SU-DHL-6 (cell line): ENCODE results near the gene TMEM260.

Experiments used
- H2AFZ ChIP-seq: fragments of 200-600 bp; sonication (generic); 2 replicates; pipeline ENCODE4 v1.6.1; 2014; ENCODE audit warnings: low read depth, mild to moderate bottlenecking, moderate library complexity, mixed read lengths, antibody characterized with exemption, low read length; ENCODE audit not compliant: severe bottlenecking
- H3F3A ChIP-seq: fragments of 200-600 bp; shearing (Covaris generic); 2 replicates; pipeline ENCODE4 v1.6.0; 2016; ENCODE audit warnings: antibody characterized with exemption, mild to moderate bottlenecking; ENCODE audit not compliant: insufficient read depth
- H3K27ac ChIP-seq: fragments of 200-600 bp; sonication (generic); 2 replicates; pipeline ENCODE4 v1.5.1; 2016; ENCODE audit warnings: low read depth, mild to moderate bottlenecking, low read length, moderate library complexity, mixed read lengths
- H3K27me3 ChIP-seq: fragments of 200-600 bp; sonication (generic), shearing (Covaris generic); 2 replicates; pipeline ENCODE4 v1.6.0; 2014; ENCODE audit warnings: mild to moderate bottlenecking, low read length
- H3K36me3 ChIP-seq: fragments of 200-600 bp; sonication (generic); 2 replicates; pipeline ENCODE4 v1.6.1; 2014; ENCODE audit warnings: mild to moderate bottlenecking, low read length, mixed read lengths
- H3K4me2 ChIP-seq: fragments of 300-600, 200-600 bp; shearing (Covaris generic), sonication (generic); 2 replicates; pipeline ENCODE4 v1.6.0; 2014; ENCODE audit warnings: low read length, low read depth, mild to moderate bottlenecking; ENCODE audit not compliant: poor library complexity, severe bottlenecking
- H3K4me3 ChIP-seq: fragments of 200-600 bp; sonication (generic); 2 replicates; pipeline ENCODE4 v1.5.1; 2014; ENCODE audit warnings: antibody characterized with exemption, low read length, mild to moderate bottlenecking, mixed read lengths; ENCODE audit not compliant: insufficient read depth, poor library complexity, severe bottlenecking
- H3K79me2 ChIP-seq: fragments of 200-600 bp; sonication (generic); 2 replicates; pipeline ENCODE4 v1.6.1; 2014; ENCODE audit warnings: mild to moderate bottlenecking, low read length, moderate library complexity; ENCODE audit not compliant: insufficient read depth
- H3K9ac ChIP-seq: fragments of 200-600 bp; sonication (generic); 2 replicates; pipeline ENCODE4 v1.7.0; 2014; ENCODE audit warnings: mild to moderate bottlenecking, low read length
- H3K9me2 ChIP-seq: fragments of 200-600 bp; sonication (generic); replicated peaks from 2 replicates; pipeline ENCODE4 v1.6.1; 2014; ENCODE audit warnings: low read length; ENCODE audit not compliant: insufficient read depth
- H3K9me3 ChIP-seq: fragments of 200-600 bp; sonication (generic); 2 replicates; pipeline ENCODE4 v1.6.1; 2014; ENCODE audit warnings: low read length, mixed read lengths; ENCODE audit not compliant: insufficient read depth
- H4K20me1 ChIP-seq: fragments of 200-600 bp; sonication (generic); 2 replicates; pipeline ENCODE4 v1.6.1; 2014; ENCODE audit warnings: low read depth, mild to moderate bottlenecking, antibody characterized with exemption, low read length, moderate library complexity, mixed read lengths
- EZH2phosphoT487 ChIP-seq: fragments of 200-600 bp; sonication (generic), shearing (Covaris generic); conservative IDR thresholded peaks from 2 replicates; pipeline ENCODE4 v1.6.1; 2018; ENCODE audit warnings: mild to moderate bottlenecking, antibody characterized with exemption, low read length, moderate library complexity, mixed read lengths
- TF ChIP-seq, protein P1 (sequence below): fragments of 200-600 bp; sonication (generic); IDR thresholded peaks from one replicate; pipeline ENCODE4 v1.5.1; 2017; ENCODE audit warnings: antibody characterized with exemption, mild to moderate bottlenecking, low read length, moderate library complexity; ENCODE audit not compliant: insufficient read depth, poor library complexity, severe bottlenecking

The TMEM260 gene

DNA sequence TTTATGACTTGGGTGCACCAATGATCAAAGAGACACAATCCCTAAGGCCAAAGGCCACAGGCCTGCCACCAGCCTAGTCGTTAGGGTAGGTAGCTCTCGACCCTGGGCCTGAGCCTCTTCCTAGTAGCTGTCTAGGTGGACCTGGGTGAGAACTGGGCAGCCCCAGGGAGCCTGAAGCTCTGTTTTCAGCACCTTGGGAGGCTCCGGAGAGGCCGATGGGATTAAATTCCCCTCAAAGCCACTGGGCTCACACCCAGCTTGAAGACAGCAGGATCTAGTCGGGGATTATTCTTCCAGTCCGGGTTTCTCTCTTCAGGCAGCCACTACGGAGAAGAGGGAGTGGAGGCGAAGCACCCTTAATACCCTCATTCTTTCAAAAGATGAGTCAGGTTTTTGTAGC, 79.8 kb downstream of the TMEM260 start:
- TF ChIP-seq EZH2phosphoT487 = no peak
- TF ChIP-seq, protein P1, sequence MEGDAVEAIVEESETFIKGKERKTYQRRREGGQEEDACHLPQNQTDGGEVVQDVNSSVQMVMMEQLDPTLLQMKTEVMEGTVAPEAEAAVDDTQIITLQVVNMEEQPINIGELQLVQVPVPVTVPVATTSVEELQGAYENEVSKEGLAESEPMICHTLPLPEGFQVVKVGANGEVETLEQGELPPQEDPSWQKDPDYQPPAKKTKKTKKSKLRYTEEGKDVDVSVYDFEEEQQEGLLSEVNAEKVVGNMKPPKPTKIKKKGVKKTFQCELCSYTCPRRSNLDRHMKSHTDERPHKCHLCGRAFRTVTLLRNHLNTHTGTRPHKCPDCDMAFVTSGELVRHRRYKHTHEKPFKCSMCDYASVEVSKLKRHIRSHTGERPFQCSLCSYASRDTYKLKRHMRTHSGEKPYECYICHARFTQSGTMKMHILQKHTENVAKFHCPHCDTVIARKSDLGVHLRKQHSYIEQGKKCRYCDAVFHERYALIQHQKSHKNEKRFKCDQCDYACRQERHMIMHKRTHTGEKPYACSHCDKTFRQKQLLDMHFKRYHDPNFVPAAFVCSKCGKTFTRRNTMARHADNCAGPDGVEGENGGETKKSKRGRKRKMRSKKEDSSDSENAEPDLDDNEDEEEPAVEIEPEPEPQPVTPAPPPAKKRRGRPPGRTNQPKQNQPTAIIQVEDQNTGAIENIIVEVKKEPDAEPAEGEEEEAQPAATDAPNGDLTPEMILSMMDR = no peak
- Histone ChIP-seq H3K36me3 (no peaks in the 10 kb centered on the region), H4K20me1 (no peaks in the 10 kb centered on the region), H3K9ac (no peak overlapping the region), H3K27ac (no peak overlapping the region), H3K79me2 (no peaks in the 10 kb centered on the region), H3K9me2 (no peaks in the 10 kb centered on the region), H3K4me2 (no peak overlapping the region), H3K9me3 (no peaks in the 10 kb centered on the region), H2AFZ (no peak overlapping the region), H3K27me3 (no peaks in the 10 kb centered on the region), H3F3A (no peaks in the 10 kb centered on the region), H3K4me3 (no peak overlapping the region)

DNA sequence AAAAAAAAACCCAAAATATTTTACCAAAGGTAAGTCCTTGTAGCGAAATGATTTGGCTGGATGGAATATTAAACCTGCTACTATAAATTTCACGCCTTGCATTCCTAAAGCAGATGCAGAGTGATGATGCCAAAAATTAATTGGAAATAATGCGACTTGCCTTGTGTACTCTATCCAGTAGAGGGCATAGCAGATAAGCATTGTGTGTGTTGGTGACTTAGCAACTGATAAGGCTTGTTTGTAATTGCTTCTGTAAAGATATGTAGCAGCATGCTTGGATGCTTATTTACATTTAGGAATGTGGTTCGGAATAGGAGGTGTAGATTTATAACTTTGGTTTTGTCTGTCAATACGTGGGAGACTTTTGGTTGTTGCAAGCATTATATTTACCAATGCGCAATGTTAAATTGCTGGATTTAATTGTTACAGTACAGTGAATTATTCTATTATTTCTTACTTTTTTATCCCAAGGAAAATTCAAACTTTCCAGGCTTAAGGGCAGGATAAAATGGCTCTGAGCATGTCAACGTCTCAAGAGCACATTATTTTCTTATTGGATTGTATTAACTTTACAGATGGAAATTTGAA, 80.5 kb downstream of the TMEM260 start:
- no peaks in the 10 kb centered on the region for H3K36me3 ChIP-seq
- H2AFZ ChIP-seq = no peak overlapping the region
- TF ChIP-seq, protein P1 = peak; percentile 46
- TF ChIP-seq EZH2phosphoT487 = no peak
- H3K27ac ChIP-seq = no peak overlapping the region
- H4K20me1 ChIP-seq = no peaks in the 10 kb centered on the region
- H3K9me2 ChIP-seq = no peaks in the 10 kb centered on the region
- no peak overlapping the region for H3K4me3 ChIP-seq
- no peaks in the 10 kb centered on the region for H3K27me3 ChIP-seq
- no peak overlapping the region for H3K9ac ChIP-seq
- H3K9me3 ChIP-seq = no peaks in the 10 kb centered on the region
- H3F3A ChIP-seq = no peaks in the 10 kb centered on the region
- no peak overlapping the region for H3K4me2 ChIP-seq
- no peaks in the 10 kb centered on the region for H3K79me2 ChIP-seq

DNA sequence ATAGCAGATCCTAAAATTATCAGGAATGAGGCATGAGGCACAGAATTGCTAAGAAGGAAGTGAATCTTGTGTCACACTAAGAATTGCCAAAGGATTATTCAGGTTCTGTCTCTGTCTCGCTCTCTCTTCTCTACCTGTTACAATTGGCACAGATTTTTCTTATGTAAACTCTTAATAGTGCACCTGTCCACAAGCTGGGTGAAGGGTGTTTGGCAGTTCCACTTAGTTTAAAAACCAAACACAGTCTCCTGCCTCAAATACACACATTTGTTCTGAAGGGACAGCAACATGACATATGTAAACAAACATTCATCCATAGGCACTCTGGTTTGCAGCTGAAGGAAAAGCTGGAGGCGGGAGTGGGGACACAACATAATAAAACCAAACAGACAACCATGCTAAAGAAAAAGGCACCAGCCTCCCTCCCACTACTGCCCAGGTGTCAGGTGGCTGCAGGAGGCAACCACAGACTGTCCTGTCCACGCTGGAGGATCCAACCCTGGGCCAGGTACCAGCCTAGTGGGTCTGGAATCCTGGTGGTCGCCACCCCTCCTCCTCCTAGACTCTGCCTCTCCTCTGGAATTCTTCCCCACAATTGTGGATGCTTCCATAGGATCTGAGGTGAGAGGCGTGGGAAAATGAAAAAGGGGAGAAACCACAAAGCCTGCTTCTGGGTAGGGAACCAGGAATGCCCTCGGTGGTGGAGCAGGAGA, 81.2 kb downstream of the TMEM260 start:
- H3F3A ChIP-seq = no peaks in the 10 kb centered on the region
- no peak overlapping the region for H3K9ac ChIP-seq
- no peak overlapping the region for H3K4me3 ChIP-seq
- H3K27ac ChIP-seq = no peak overlapping the region
- no peak for TF ChIP-seq EZH2phosphoT487
- TF ChIP-seq, protein P1 = no peak
- H3K4me2 ChIP-seq = no peak overlapping the region
- no peaks in the 10 kb centered on the region for H3K9me3 ChIP-seq
- H3K9me2 ChIP-seq = no peaks in the 10 kb centered on the region
- H3K27me3 ChIP-seq = no peaks in the 10 kb centered on the region
- no peaks in the 10 kb centered on the region for H4K20me1 ChIP-seq
- no peaks in the 10 kb centered on the region for H3K36me3 ChIP-seq
- H2AFZ ChIP-seq = no peak overlapping the region
- H3K79me2 ChIP-seq = no peaks in the 10 kb centered on the region
